ENCODE results near the gene FAM200A.

Gene FAM200A

DNA sequence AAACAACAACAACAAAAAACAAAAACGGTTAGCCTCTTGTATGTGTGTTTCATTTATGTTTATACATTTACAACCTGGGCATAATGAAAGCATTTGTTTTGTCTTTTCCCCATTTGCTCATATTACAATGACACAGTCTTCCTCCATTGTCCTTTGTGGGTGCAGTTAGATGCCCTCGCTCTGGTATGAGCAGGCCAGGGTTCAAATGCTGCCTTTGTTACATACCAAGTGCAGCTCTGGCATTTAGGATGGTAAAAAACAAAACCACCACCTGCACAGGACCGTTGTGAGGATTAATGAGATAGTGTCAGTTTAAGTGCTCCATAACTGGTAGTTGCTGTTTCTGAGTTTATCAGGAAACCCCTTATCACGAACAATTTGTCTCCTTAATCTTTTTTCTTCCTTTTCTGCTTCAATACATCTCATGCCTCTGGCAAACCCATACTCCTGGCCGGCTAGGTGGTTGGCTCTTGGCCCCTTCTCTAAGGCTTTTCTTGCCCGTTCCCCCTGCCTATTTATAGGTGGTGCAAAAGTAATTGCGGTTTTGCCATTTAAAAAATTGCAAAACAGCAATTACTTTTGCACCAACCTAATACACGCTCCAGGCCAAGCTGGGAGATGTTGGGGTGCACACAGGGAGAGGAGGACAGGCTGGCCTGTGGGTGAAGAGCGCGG, 27.5 kb upstream of the FAM200A start:
- Histone ChIP-seq H2AFZ (ENCODE audit: low read depth, low read length) (peak overlapping the region; percentile 19), H2BK120ac (ENCODE audit: low read depth, low read length) (no peak overlapping the region), H3K27ac (ENCODE audit: low read length, poor library complexity, severe bottlenecking) (no peak overlapping the region), H3K9ac (ENCODE audit: low read length) (peak overlapping the region; percentile 86), H3K27me3 (ENCODE audit: control insufficient read depth in 1 of 2, insufficient read depth in 1 of 2, low read length in 2 of 2) (no peaks in the 10 kb centered on the region), H3K23ac (ENCODE audit: low read length in 2 of 2) (peak overlapping the region in 1 of 2 experiments; percentile 3), H2AK5ac (ENCODE audit: low read length, severe bottlenecking) (no peak overlapping the region), H4K91ac (ENCODE audit: low read length) (peak overlapping the region; percentile 27), H3K4me3 (ENCODE audit: insufficient read depth in 1 of 2, low read depth in 1 of 2, low read length in 2 of 2) (peak overlapping the region in 1 of 2 experiments; percentile 92), H3K4me1 (ENCODE audit: control insufficient read depth, insufficient read depth, low read depth, low read length) (peaks cover 6% of the 10 kb centered on the region), H3K4ac (ENCODE audit: low read depth in 1 of 2, low read length in 2 of 2) (no peak overlapping the region), H3K18ac (ENCODE audit: low read depth in 1 of 2, low read length in 2 of 2) (peak overlapping the region in 1 of 2 experiments; percentile 6), H3K9me3 (ENCODE audit: control insufficient read depth, low read length) (no peaks in the 10 kb centered on the region), H3K14ac (ENCODE audit: low read length in 2 of 2) (no peak overlapping the region), H2BK12ac (ENCODE audit: low read length in 2 of 2) (no peak overlapping the region), H4K8ac (ENCODE audit: low read length) (peak overlapping the region; percentile 27), H3K4me2 (ENCODE audit: low read length, poor library complexity, severe bottlenecking) (peak overlapping the region; percentile 80), H3K79me1 (replicated peaks; ENCODE audit: low read length, poor library complexity, severe bottlenecking) (peaks cover 7% of the 10 kb centered on the region), H3K36me3 (ENCODE audit: control insufficient read depth in 1 of 2, insufficient read depth in 2 of 2, low read depth in 1 of 2, low read length in 2 of 2) (peaks cover 5 to 10% of the 10 kb centered on the region in 2 experiments), H2BK5ac (ENCODE audit: low read depth, low read length, poor library complexity, severe bottlenecking) (no peak overlapping the region), H2BK15ac (ENCODE audit: low read depth, poor library complexity, severe bottlenecking) (no peak overlapping the region)
- WGBS, result 76% methylated on average over 7 of the region's 10 CpGs
- no peak for DNase-seq

DNA sequence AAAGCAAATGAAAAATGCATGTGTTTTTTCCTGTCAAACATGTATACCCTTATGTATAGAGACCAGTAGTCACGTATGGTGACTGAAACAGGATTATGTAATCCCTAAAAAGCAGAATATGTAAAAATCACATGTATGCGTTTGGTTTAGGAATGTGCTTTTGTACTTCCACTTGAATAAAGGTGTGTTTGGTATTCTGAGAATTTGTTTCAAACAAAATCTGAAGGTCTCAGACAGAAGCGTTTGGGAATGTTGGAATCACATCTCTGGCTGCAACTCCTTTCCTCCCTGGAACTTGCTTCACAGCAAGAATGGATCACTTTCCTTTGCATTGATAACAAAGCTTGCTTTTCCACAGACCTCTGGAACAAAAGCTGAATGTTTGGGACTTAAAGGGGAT, 24.3 kb upstream of the FAM200A start:
- H4K8ac ChIP-seq (ENCODE audit: low read length), result no peak overlapping the region
- no peak overlapping the region for H2BK5ac ChIP-seq (ENCODE audit: low read depth, low read length, poor library complexity, severe bottlenecking)
- H2BK120ac ChIP-seq (ENCODE audit: low read depth, low read length), result no peak overlapping the region
- no peak overlapping the region for H3K9ac ChIP-seq (ENCODE audit: low read length)
- H2BK15ac ChIP-seq (ENCODE audit: low read depth, poor library complexity, severe bottlenecking), result no peak overlapping the region
- WGBS, result 88% methylated on average over 3 of the region's 3 CpGs
- no peak overlapping the region for H2AK5ac ChIP-seq (ENCODE audit: low read length, severe bottlenecking)
- H3K4ac ChIP-seq (ENCODE audit: low read depth in 1 of 2, low read length in 2 of 2), result no peak overlapping the region
- no peak overlapping the region for H4K91ac ChIP-seq (ENCODE audit: low read length)
- H3K27ac ChIP-seq (ENCODE audit: low read length, poor library complexity, severe bottlenecking), result no peak overlapping the region
- no peak overlapping the region for H3K14ac ChIP-seq (ENCODE audit: low read length in 2 of 2)
- no peak overlapping the region for H3K4me2 ChIP-seq (ENCODE audit: low read length, poor library complexity, severe bottlenecking)
- H2BK12ac ChIP-seq (ENCODE audit: low read length in 2 of 2), result no peak overlapping the region
- no peaks in the 10 kb centered on the region for H3K27me3 ChIP-seq (ENCODE audit: control insufficient read depth in 1 of 2, insufficient read depth in 1 of 2, low read length in 2 of 2)
- H3K79me1 ChIP-seq (replicated peaks; ENCODE audit: low read length, poor library complexity, severe bottlenecking), result peaks cover 11% of the 10 kb centered on the region
- no peak overlapping the region for H3K4me3 ChIP-seq (ENCODE audit: insufficient read depth in 1 of 2, low read depth in 1 of 2, low read length in 2 of 2)
- peaks cover 5 to 41% of the 10 kb centered on the region in 2 experiments for H3K36me3 ChIP-seq (ENCODE audit: control insufficient read depth in 1 of 2, insufficient read depth in 2 of 2, low read depth in 1 of 2, low read length in 2 of 2)
- no peaks in the 10 kb centered on the region for H3K9me3 ChIP-seq (ENCODE audit: control insufficient read depth, low read length)
- H3K18ac ChIP-seq (ENCODE audit: low read depth in 1 of 2, low read length in 2 of 2), result no peak overlapping the region
- H2AFZ ChIP-seq (ENCODE audit: low read depth, low read length), result no peak overlapping the region
- no peak for DNase-seq
- peaks cover 6% of the 10 kb centered on the region for H3K4me1 ChIP-seq (ENCODE audit: control insufficient read depth, insufficient read depth, low read depth, low read length)
- no peak overlapping the region for H3K23ac ChIP-seq (ENCODE audit: low read length in 2 of 2)

GRCh38 chr7:99573257-99573656, 21.3 kb upstream of the FAM200A start:
- H3K14ac ChIP-seq (ENCODE audit: low read length in 2 of 2), result no peak overlapping the region
- H2AFZ ChIP-seq (ENCODE audit: low read depth, low read length), result no peak overlapping the region
- no peak overlapping the region for H3K4me3 ChIP-seq (ENCODE audit: insufficient read depth in 1 of 2, low read depth in 1 of 2, low read length in 2 of 2)
- H3K23ac ChIP-seq (ENCODE audit: low read length in 2 of 2), result no peak overlapping the region
- no peak overlapping the region for H4K8ac ChIP-seq (ENCODE audit: low read length)
- peaks cover 9 to 71% of the 10 kb centered on the region in 2 experiments for H3K36me3 ChIP-seq (ENCODE audit: control insufficient read depth in 1 of 2, insufficient read depth in 2 of 2, low read depth in 1 of 2, low read length in 2 of 2)
- no peak overlapping the region for H2BK15ac ChIP-seq (ENCODE audit: low read depth, poor library complexity, severe bottlenecking)
- H3K79me1 ChIP-seq (replicated peaks; ENCODE audit: low read length, poor library complexity, severe bottlenecking), result peaks cover 13% of the 10 kb centered on the region
- no peak overlapping the region for H3K18ac ChIP-seq (ENCODE audit: low read depth in 1 of 2, low read length in 2 of 2)
- H3K27me3 ChIP-seq (ENCODE audit: control insufficient read depth in 1 of 2, insufficient read depth in 1 of 2, low read length in 2 of 2), result no peaks in the 10 kb centered on the region
- no peak overlapping the region for H2BK120ac ChIP-seq (ENCODE audit: low read depth, low read length)
- no peak overlapping the region for H3K9ac ChIP-seq (ENCODE audit: low read length)
- H3K9me3 ChIP-seq (ENCODE audit: control insufficient read depth, low read length), result no peaks in the 10 kb centered on the region
- no peak overlapping the region for H3K4me2 ChIP-seq (ENCODE audit: low read length, poor library complexity, severe bottlenecking)
- no peak overlapping the region for H3K27ac ChIP-seq (ENCODE audit: low read length, poor library complexity, severe bottlenecking)
- H2AK5ac ChIP-seq (ENCODE audit: low read length, severe bottlenecking), result no peak overlapping the region
- no CpG with 5 or more reads among the region's 1 CpG for WGBS
- no peaks in the 10 kb centered on the region for H3K4me1 ChIP-seq (ENCODE audit: control insufficient read depth, insufficient read depth, low read depth, low read length)
- H4K91ac ChIP-seq (ENCODE audit: low read length), result no peak overlapping the region
- H2BK5ac ChIP-seq (ENCODE audit: low read depth, low read length, poor library complexity, severe bottlenecking), result no peak overlapping the region
- no peak overlapping the region for H2BK12ac ChIP-seq (ENCODE audit: low read length in 2 of 2)
- H3K4ac ChIP-seq (ENCODE audit: low read depth in 1 of 2, low read length in 2 of 2), result no peak overlapping the region
- no peak for DNase-seq

- Histone ChIP-seq H3K27me3 (ENCODE audit: control insufficient read depth in 1 of 2, insufficient read depth in 1 of 2, low read length in 2 of 2) (no peaks in the 10 kb centered on the region), H2BK12ac (ENCODE audit: low read length in 2 of 2) (no peak overlapping the region), H3K4me1 (ENCODE audit: control insufficient read depth, insufficient read depth, low read depth, low read length) (no peaks in the 10 kb centered on the region), H4K8ac (ENCODE audit: low read length) (no peak overlapping the region), H2BK120ac (ENCODE audit: low read depth, low read length) (no peak overlapping the region), H3K9me3 (ENCODE audit: control insufficient read depth, low read length) (no peaks in the 10 kb centered on the region), H3K14ac (ENCODE audit: low read length in 2 of 2) (no peak overlapping the region), H3K36me3 (ENCODE audit: control insufficient read depth in 1 of 2, insufficient read depth in 2 of 2, low read depth in 1 of 2, low read length in 2 of 2) (peaks cover 12 to 75% of the 10 kb centered on the region in 2 experiments), H3K4ac (ENCODE audit: low read depth in 1 of 2, low read length in 2 of 2) (no peak overlapping the region), H3K27ac (ENCODE audit: low read length, poor library complexity, severe bottlenecking) (no peak overlapping the region), H4K91ac (ENCODE audit: low read length) (no peak overlapping the region), H3K23ac (ENCODE audit: low read length in 2 of 2) (no peak overlapping the region), H2AFZ (ENCODE audit: low read depth, low read length) (no peak overlapping the region), H3K4me3 (ENCODE audit: insufficient read depth in 1 of 2, low read depth in 1 of 2, low read length in 2 of 2) (no peak overlapping the region), H3K9ac (ENCODE audit: low read length) (no peak overlapping the region), H2AK5ac (ENCODE audit: low read length, severe bottlenecking) (no peak overlapping the region), H3K4me2 (ENCODE audit: low read length, poor library complexity, severe bottlenecking) (no peak overlapping the region), H2BK5ac (ENCODE audit: low read depth, low read length, poor library complexity, severe bottlenecking) (no peak overlapping the region), H3K18ac (ENCODE audit: low read depth in 1 of 2, low read length in 2 of 2) (no peak overlapping the region), H3K79me1 (replicated peaks; ENCODE audit: low read length, poor library complexity, severe bottlenecking) (peaks cover 12% of the 10 kb centered on the region), H2BK15ac (ENCODE audit: low read depth, poor library complexity, severe bottlenecking) (no peak overlapping the region)
- 96% methylated on average over 2 of the region's 3 CpGs for WGBS
- DNase-seq, result no peak
Observed at GRCh38 chr7:99571768-99572167, 19.9 kb upstream of the FAM200A start.
